ENCODE data around the gene OTOF.

The OTOF gene

GRCh38 chr2:26521054-26521912 is 43.4 kb upstream of the OTOF start:
- no peak for TF ChIP-seq ZFX (IDR thresholded peaks at IDR 0.05)
- TF ChIP-seq CTCF (conservative IDR thresholded peaks at IDR 0.05), result no peak; the same call in 1 of the 2 replicates
- H3K27ac ChIP-seq, result no peak overlapping the region

- TF ChIP-seq ZFX (IDR thresholded peaks at IDR 0.05), result no peak
- no peak for TF ChIP-seq CTCF (conservative IDR thresholded peaks at IDR 0.05)
Measured at GRCh38 chr2:26520148-26520449, 42.2 kb upstream of the OTOF start.

GRCh38 chr2:26519396-26520147 is 41.6 kb upstream of the OTOF start:
- TF ChIP-seq CTCF (conservative IDR thresholded peaks at IDR 0.05), result no peak
- no peak for TF ChIP-seq ZFX (IDR thresholded peaks at IDR 0.05)
- no peak overlapping the region for H3K27ac ChIP-seq

More at GRCh38 chr2:26520148-26520449, 42.2 kb upstream of the OTOF start:
- H3K27ac ChIP-seq, result no peak overlapping the region

- no peak overlapping the region for H3K27ac ChIP-seq
- TF ChIP-seq CTCF (conservative IDR thresholded peaks at IDR 0.05) (no peak), ZFX (IDR thresholded peaks at IDR 0.05) (no peak)
Measured at GRCh38 chr2:26516781-26517180, 38.9 kb upstream of the OTOF start.

- TF ChIP-seq CTCF (conservative IDR thresholded peaks at IDR 0.05), result no peak
- no peak overlapping the region for H3K27ac ChIP-seq
Measured at GRCh38 chr2:26516246-26516645, 38.3 kb upstream of the OTOF start.

- no peak for TF ChIP-seq CTCF (conservative IDR thresholded peaks at IDR 0.05)
- TF ChIP-seq ZFX (IDR thresholded peaks at IDR 0.05), result no peak
Measured at GRCh38 chr2:26515771-26516170, 37.8 kb upstream of the OTOF start.

GRCh38 chr2:26514045-26514444 is 36.1 kb upstream of the OTOF start:
- TF ChIP-seq CTCF (conservative IDR thresholded peaks at IDR 0.05) (no peak), ZFX (IDR thresholded peaks at IDR 0.05) (no peak)

More at GRCh38 chr2:26515771-26516170, 37.8 kb upstream of the OTOF start:
- no peak overlapping the region for H3K27ac ChIP-seq

More at GRCh38 chr2:26514045-26514444, 36.1 kb upstream of the OTOF start:
- H3K27ac ChIP-seq, result no peak overlapping the region

Measured in C4-2B (cell line).